Natural killer cell treated with Interleukin-12 subunit alpha and Interleukin-12 subunit beta and Interleukin-15 and Interleukin-18, amount 100 ng/mL, for 72 hours (primary cell): Measurements from ENCODE around the gene KMT2E. TPM values are rescaled to one million over a fixed set of nuclear protein-coding genes. Genes with fewer than 3 reads are reported as not detected.

Experiments
- ATAC-seq, 2 donors: fragments of 150-1000 bp; cut with Tn5 transposase in 1 of 2; sonication (Bioruptor Pico), chemical (Tn5 transposase) in 1 of 2; 2 replicates each; pipeline ENCODE4 v1.10.0; 2021
- DNase-seq: peaks from one replicate; pipeline ENCODE4 v3.0.0; 2022; ENCODE audit warnings: low spot score
- H3K27ac Mint-ChIP-seq, 2 donors: 1 replicate in 1 of 2; 2 replicates in 1 of 2; pipeline ENCODE4 v1.8.0; 2022; ENCODE audit warnings: mixed read lengths in 2 of 2, mild to moderate bottlenecking in 1 of 2, moderate library complexity in 1 of 2
- H3K27me3 Mint-ChIP-seq, 2 donors: 1 replicate in 1 of 2; 2 replicates in 1 of 2; pipeline ENCODE4 v1.8.0; 2022; ENCODE audit warnings: mixed read lengths in 2 of 2
- H3K36me3 Mint-ChIP-seq: one replicate; pipeline ENCODE4 v1.8.0; 2022; ENCODE audit warnings: mixed read lengths
- H3K4me1 Mint-ChIP-seq, 2 donors: 1 replicate in 1 of 2; 2 replicates in 1 of 2; pipeline ENCODE4 v1.8.0; 2022; ENCODE audit warnings: low read depth in 2 of 2, mixed read lengths in 2 of 2, mild to moderate bottlenecking in 1 of 2
- H3K4me3 Mint-ChIP-seq: one replicate; pipeline ENCODE4 v1.8.0; 2022; ENCODE audit warnings: mixed read lengths
- H3K9me3 Mint-ChIP-seq: 2 replicates; pipeline ENCODE4 v1.8.0; 2022; ENCODE audit warnings: mixed read lengths
- total RNA-seq, 2 donors: library from RNA; stranded (reverse); gene quantifications; one replicate each; pipeline ENCODE4 v1.2.3, GENCODE V29; 2022

Gene KMT2E
- total RNA-seq, 2 donors from 2014 or later: 152 to 172 TPM

GRCh38 chr7:105068886-105069285 is 54.9 kb downstream of the KMT2E start:
- Mint-ChIP-seq H3K36me3 (peaks cover 17% of the 10 kb centered on the region), H3K27ac (peak overlapping the region in 1 of 2 donors; percentile 39), H3K27me3 (no peaks in the 10 kb centered on the region), H3K4me1 (peaks cover 12 to 27% of the 10 kb centered on the region in 2 donors), H3K4me3 (no peak overlapping the region), H3K9me3 (no peaks in the 10 kb centered on the region)
- DNase-seq: no peak
- ATAC-seq: no peak

GRCh38 chr7:105073143-105073542 is 59.1 kb downstream of the KMT2E start:
- Mint-ChIP-seq H3K36me3 (peaks cover 40% of the 10 kb centered on the region), H3K4me1 (peaks cover 5 to 25% of the 10 kb centered on the region in 2 donors), H3K9me3 (no peaks in the 10 kb centered on the region), H3K4me3 (no peak overlapping the region), H3K27me3 (no peaks in the 10 kb centered on the region), H3K27ac (peak overlapping the region in 1 of 2 donors; percentile 28)
- no peak for DNase-seq
- no peak for ATAC-seq

GRCh38 chr7:105079348-105079747 is 65.3 kb downstream of the KMT2E start:
- Mint-ChIP-seq H3K36me3 (peaks cover 33% of the 10 kb centered on the region), H3K4me3 (no peak overlapping the region), H3K27ac (no peak overlapping the region), H3K27me3 (no peaks in the 10 kb centered on the region), H3K9me3 (no peaks in the 10 kb centered on the region), H3K4me1 (peaks cover 14 to 18% of the 10 kb centered on the region in 2 donors)
- DNase-seq: no peak
- no peak for ATAC-seq

- H3K4me1 Mint-ChIP-seq: peaks cover 22 to 24% of the 10 kb centered on the region in 2 donors
- ATAC-seq (no peak), DNase-seq (no peak)
- peaks cover 17% of the 10 kb centered on the region for H3K36me3 Mint-ChIP-seq
- H3K9me3 Mint-ChIP-seq: no peaks in the 10 kb centered on the region
- no peaks in the 10 kb centered on the region for H3K27me3 Mint-ChIP-seq
- no peak overlapping the region for H3K27ac Mint-ChIP-seq
- no peak overlapping the region for H3K4me3 Mint-ChIP-seq
These were observed 70.6 kb downstream of the KMT2E start for GRCh38 chr7:105084581-105084980.

GRCh38 chr7:105086850-105087249 is 72.8 kb downstream of the KMT2E start:
- no peak overlapping the region for H3K27ac Mint-ChIP-seq
- H3K27me3 Mint-ChIP-seq: no peaks in the 10 kb centered on the region
- H3K36me3 Mint-ChIP-seq: peaks cover 28% of the 10 kb centered on the region
- H3K4me3 Mint-ChIP-seq: no peak overlapping the region
- H3K4me1 Mint-ChIP-seq: peaks cover 22 to 27% of the 10 kb centered on the region in 2 donors
- ATAC-seq: no peak
- DNase-seq: no peak
- H3K9me3 Mint-ChIP-seq: no peaks in the 10 kb centered on the region

- Mint-ChIP-seq H3K36me3 (peaks cover 23% of the 10 kb centered on the region), H3K4me3 (no peak overlapping the region), H3K27ac (peak overlapping the region; percentile 51 to 59), H3K4me1 (peaks cover 17 to 23% of the 10 kb centered on the region in 2 donors), H3K9me3 (no peaks in the 10 kb centered on the region), H3K27me3 (no peaks in the 10 kb centered on the region)
- ATAC-seq (no peak), DNase-seq (no peak)
These were observed 74.0 kb downstream of the KMT2E start for GRCh38 chr7:105087981-105088380.

- peak overlapping the region; percentile 51 to 59 for H3K27ac Mint-ChIP-seq
- H3K27me3 Mint-ChIP-seq: no peaks in the 10 kb centered on the region
- peaks cover 16 to 20% of the 10 kb centered on the region in 2 donors for H3K4me1 Mint-ChIP-seq
- H3K36me3 Mint-ChIP-seq: peaks cover 20% of the 10 kb centered on the region
- peak in 1 of 2 donors; percentile 38 for ATAC-seq
- no peaks in the 10 kb centered on the region for H3K9me3 Mint-ChIP-seq
- no peak for DNase-seq
- no peak overlapping the region for H3K4me3 Mint-ChIP-seq
These were observed 74.5 kb downstream of the KMT2E start for GRCh38 chr7:105088456-105088855.

GRCh38 chr7:105094966-105095365 is 81.0 kb downstream of the KMT2E start:
- DNase-seq (no peak), ATAC-seq (no peak)
- Mint-ChIP-seq H3K9me3 (no peaks in the 10 kb centered on the region), H3K4me3 (no peak overlapping the region), H3K27ac (no peak overlapping the region), H3K4me1 (peaks cover 8 to 13% of the 10 kb centered on the region in 2 donors), H3K36me3 (peaks cover 17% of the 10 kb centered on the region), H3K27me3 (no peaks in the 10 kb centered on the region)

GRCh38 chr7:105096306-105096705 is 82.3 kb downstream of the KMT2E start:
- Mint-ChIP-seq H3K27me3 (no peaks in the 10 kb centered on the region), H3K36me3 (peaks cover 14% of the 10 kb centered on the region), H3K4me3 (no peak overlapping the region), H3K27ac (no peak overlapping the region), H3K4me1 (peaks cover 15 to 19% of the 10 kb centered on the region in 2 donors), H3K9me3 (no peaks in the 10 kb centered on the region)
- ATAC-seq: no peak
- no peak for DNase-seq

- Mint-ChIP-seq H3K27ac (peak overlapping the region in 1 of 2 donors; percentile 41), H3K36me3 (peaks cover 14% of the 10 kb centered on the region), H3K27me3 (no peaks in the 10 kb centered on the region), H3K4me3 (no peak overlapping the region), H3K9me3 (no peaks in the 10 kb centered on the region), H3K4me1 (peaks cover 12 to 19% of the 10 kb centered on the region in 2 donors)
- DNase-seq: no peak
- ATAC-seq: no peak
These were observed 83.6 kb downstream of the KMT2E start for GRCh38 chr7:105097619-105098018.

- Mint-ChIP-seq H3K27me3 (no peaks in the 10 kb centered on the region), H3K4me3 (peak overlapping the region; percentile 24), H3K9me3 (no peaks in the 10 kb centered on the region), H3K27ac (peak overlapping the region; percentile 61 to 84), H3K36me3 (peaks cover 19% of the 10 kb centered on the region), H3K4me1 (peaks cover 20 to 27% of the 10 kb centered on the region in 2 donors)
- DNase-seq: no peak
- ATAC-seq: peak in 1 of 2 donors; percentile 89
These were observed 85.0 kb downstream of the KMT2E start for GRCh38 chr7:105098863-105099515.

- no peaks in the 10 kb centered on the region for H3K9me3 Mint-ChIP-seq
- H3K36me3 Mint-ChIP-seq: peaks cover 23% of the 10 kb centered on the region
- peaks cover 20 to 27% of the 10 kb centered on the region in 2 donors for H3K4me1 Mint-ChIP-seq
These were observed 87.9 kb downstream of the KMT2E start for GRCh38 chr7:105101864-105102263.

GRCh38 chr7:105102557-105103352 is 88.8 kb downstream of the KMT2E start:
- peaks cover 23% of the 10 kb centered on the region for H3K36me3 Mint-ChIP-seq
- ATAC-seq: no peak

More at GRCh38 chr7:105101864-105102263, 87.9 kb downstream of the KMT2E start:
- DNase-seq (no peak), ATAC-seq (no peak)
- Mint-ChIP-seq H3K27ac (no peak overlapping the region), H3K4me3 (no peak overlapping the region), H3K27me3 (no peaks in the 10 kb centered on the region)

GRCh38 chr7:105105579-105105978 is 91.6 kb downstream of the KMT2E start:
- Mint-ChIP-seq H3K36me3 (peaks cover 29% of the 10 kb centered on the region), H3K9me3 (no peaks in the 10 kb centered on the region), H3K27me3 (no peaks in the 10 kb centered on the region), H3K4me1 (peaks cover 12 to 13% of the 10 kb centered on the region in 2 donors), H3K27ac (peak overlapping the region; percentile 51 to 85), H3K4me3 (no peak overlapping the region)
- DNase-seq (no peak), ATAC-seq (no peak)

More at GRCh38 chr7:105102557-105103352, 88.8 kb downstream of the KMT2E start:
- no peak overlapping the region for H3K4me3 Mint-ChIP-seq
- H3K4me1 Mint-ChIP-seq: peaks cover 20 to 23% of the 10 kb centered on the region in 2 donors
- H3K27me3 Mint-ChIP-seq: no peaks in the 10 kb centered on the region
- H3K9me3 Mint-ChIP-seq: no peaks in the 10 kb centered on the region
- DNase-seq: no peak
- peak overlapping the region; percentile 69 to 71 for H3K27ac Mint-ChIP-seq
